ENCODE measurements around the gene RANBP3. TPM values are rescaled to one million over a fixed set of nuclear protein-coding genes. Genes with fewer than 3 reads are reported as not detected.
A peak's percentile ranks its signal among the peaks of the same experiment; 100 is the strongest.

Gene RANBP3
- total RNA-seq, 4 donors from 2014 or later: 57.8 to 148 (median 82.7) TPM

DNA sequence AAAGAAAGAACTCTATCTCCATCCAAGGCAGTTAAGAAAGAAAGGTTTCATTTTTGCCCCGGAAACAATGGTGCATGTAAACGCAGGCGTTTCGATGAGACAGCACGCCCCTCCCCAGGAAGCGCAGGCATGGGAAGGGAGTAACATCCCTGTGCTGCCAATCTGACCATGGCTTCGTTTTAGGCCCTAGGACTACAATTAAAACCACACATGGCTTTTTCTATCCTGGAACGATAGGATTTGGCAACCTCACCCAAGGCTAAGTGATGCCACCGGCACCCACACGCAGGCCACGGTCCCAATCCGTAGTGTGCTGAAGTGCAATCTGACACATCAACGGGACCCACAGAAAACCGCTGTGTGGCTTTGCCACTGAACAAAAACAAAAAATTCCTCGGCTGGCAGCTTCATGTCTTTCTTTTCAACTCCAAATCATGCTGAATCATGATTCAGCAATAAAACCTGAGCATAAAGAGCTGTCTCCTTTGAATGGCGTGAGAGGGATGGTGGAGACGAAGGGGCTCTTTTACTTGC, 24.2 kb downstream of the RANBP3 start:
- WGBS, 2 donors: 59 to 60% methylated on average over 17 of the region's 17 CpGs
- intact Hi-C loops (cut with DNase I): no loop called here
- peaks cover 72 to 76% of the 10 kb centered on the region in 2 donors for H3K4me1 ChIP-seq

DNA sequence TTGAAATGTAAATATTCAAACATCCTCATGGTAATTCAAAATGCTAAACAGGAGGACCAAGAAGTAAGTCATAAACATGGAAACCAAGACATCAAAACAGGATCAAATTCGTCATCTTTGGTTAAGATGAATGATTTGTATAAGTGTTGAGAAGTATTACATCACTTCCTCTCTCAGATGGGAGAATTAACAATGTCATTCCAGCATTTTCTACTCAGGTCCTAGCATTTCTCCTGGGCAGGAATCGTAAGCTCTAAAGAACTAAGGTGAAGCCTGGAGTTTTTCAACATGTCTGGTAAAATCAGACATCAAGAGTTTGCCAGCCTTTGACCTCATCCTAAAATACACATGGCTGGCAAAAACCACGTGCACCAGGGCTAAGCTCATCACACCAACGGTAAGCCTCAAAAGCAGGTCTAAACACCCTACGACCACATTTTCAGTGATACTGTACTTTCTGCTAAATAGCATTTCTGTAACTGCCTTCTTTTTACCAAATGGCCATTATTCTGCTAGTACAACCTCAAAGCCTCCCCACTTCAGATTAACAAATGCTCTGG, 24.8 kb downstream of the RANBP3 start:
- intact Hi-C loops (cut with DNase I): no loop called here
- H3K27me3 ChIP-seq: no peaks in the 10 kb centered on the region
- no peak overlapping the region for H3K4me3 ChIP-seq (replicated peaks in 1 of 3)
- no peak for DNase-seq
- WGBS, 2 donors: 69 to 79% methylated on average over 5 of the region's 5 CpGs
- H3K36me3 ChIP-seq: no peaks in the 10 kb centered on the region
- peaks cover 78 to 82% of the 10 kb centered on the region in 2 donors for H3K4me1 ChIP-seq
- H3K27ac ChIP-seq: peak overlapping the region; percentile 67 to 93 (median 85)
- no peak for TF ChIP-seq POLR2A (IDR thresholded peaks at IDR 0.05)
- TF ChIP-seq, protein P1, sequence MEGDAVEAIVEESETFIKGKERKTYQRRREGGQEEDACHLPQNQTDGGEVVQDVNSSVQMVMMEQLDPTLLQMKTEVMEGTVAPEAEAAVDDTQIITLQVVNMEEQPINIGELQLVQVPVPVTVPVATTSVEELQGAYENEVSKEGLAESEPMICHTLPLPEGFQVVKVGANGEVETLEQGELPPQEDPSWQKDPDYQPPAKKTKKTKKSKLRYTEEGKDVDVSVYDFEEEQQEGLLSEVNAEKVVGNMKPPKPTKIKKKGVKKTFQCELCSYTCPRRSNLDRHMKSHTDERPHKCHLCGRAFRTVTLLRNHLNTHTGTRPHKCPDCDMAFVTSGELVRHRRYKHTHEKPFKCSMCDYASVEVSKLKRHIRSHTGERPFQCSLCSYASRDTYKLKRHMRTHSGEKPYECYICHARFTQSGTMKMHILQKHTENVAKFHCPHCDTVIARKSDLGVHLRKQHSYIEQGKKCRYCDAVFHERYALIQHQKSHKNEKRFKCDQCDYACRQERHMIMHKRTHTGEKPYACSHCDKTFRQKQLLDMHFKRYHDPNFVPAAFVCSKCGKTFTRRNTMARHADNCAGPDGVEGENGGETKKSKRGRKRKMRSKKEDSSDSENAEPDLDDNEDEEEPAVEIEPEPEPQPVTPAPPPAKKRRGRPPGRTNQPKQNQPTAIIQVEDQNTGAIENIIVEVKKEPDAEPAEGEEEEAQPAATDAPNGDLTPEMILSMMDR (IDR thresholded peaks at IDR 0.05): no peak
- no peaks in the 10 kb centered on the region for H3K9me3 ChIP-seq

More for the DNA sequence above, 24.2 kb downstream of the RANBP3 start:
- peak; percentile 41 to 60 for DNase-seq
- Histone ChIP-seq H3K9me3 (no peaks in the 10 kb centered on the region), H3K4me3 (replicated peaks in 1 of 3) (no peak overlapping the region), H3K27ac (peak overlapping the region; percentile 67 to 93 (median 85)), H3K36me3 (no peaks in the 10 kb centered on the region), H3K27me3 (no peaks in the 10 kb centered on the region)
- no peak for TF ChIP-seq POLR2A (IDR thresholded peaks at IDR 0.05)
- TF ChIP-seq, protein P1 (IDR thresholded peaks at IDR 0.05): no peak

DNA sequence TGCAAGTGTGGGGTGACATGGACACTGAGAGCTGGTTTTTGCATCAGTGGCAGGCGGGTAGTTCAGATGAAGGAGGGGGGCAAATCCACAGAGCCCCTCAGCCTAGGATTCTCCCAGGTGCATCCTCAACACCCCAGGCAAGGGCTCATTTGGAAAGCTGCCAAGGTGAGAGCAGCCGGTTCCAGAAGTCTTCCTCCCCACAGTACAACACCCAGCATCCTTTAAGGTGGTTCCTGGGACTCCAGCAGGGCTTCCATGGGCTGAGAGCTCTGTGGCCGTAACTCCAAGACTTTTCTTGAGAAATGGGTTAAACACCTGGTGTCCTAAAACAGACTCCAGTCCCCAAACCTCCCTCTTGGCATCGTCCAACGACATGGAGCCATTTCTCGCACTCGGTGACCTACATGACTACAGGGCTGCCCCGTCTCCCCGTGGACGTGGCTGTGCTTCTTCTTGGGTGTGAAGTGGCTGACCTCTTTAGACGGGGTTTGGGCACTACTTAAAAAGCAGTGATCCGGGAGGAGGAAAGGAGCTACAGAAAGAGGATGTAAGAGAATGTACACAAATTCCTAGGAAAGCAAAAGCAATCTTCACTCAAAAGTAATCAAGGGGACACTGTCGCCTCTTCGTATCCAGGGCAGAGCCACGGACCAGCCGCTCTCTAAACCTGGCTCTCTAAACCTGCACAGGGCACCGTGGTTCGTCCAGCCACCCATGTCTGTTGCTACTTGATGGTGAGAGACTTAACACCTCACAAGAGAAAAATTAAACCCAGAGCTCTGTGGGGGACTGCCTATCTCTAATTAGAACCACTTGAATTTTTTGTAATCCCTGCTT, 25.5 kb downstream of the RANBP3 start:
- 49 to 51% methylated on average over 16 to 17 of the region's 18 CpGs for WGBS, 2 donors
- no peaks in the 10 kb centered on the region for H3K9me3 ChIP-seq
- intact Hi-C loops (cut with DNase I): no loop called here
- no peaks in the 10 kb centered on the region for H3K36me3 ChIP-seq
- DNase-seq: no peak
- peak overlapping the region; percentile 67 to 93 (median 85) for H3K27ac ChIP-seq
- H3K27me3 ChIP-seq: no peaks in the 10 kb centered on the region
- TF ChIP-seq POLR2A (IDR thresholded peaks at IDR 0.05): no peak
- TF ChIP-seq, protein P1 (IDR thresholded peaks at IDR 0.05): no peak
- H3K4me3 ChIP-seq (replicated peaks in 1 of 3): no peak overlapping the region
- H3K4me1 ChIP-seq: peaks cover 85 to 87% of the 10 kb centered on the region in 2 donors

DNA sequence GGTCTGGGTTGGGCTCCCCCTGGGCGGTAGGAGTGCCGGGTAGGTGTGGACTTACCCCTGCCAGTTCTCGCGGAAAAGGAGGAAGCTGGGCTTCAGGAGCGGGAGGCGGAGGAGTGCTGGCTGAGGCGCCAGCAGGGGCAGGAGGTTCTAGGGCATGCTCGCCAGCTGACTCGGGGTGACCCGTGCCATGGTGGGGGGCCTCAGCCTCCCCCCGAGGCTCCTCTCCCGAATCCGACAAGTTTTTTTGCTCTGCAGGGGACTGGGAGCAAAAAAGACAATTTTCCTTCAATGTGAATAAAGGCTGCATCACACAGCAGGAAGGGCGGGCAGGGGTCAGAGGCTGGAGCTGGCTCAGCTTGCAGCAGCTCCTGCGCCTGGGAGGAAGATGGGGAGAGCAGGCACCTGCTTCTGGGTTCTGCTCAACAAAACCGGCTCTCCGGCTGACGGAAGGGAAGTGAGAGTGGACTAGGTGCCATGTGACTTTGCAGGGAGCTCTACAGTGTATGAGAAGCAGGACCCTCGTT, 26.5 kb downstream of the RANBP3 start:
- WGBS, 2 donors: 61% methylated on average over 19 of the region's 19 CpGs
- H3K4me3 ChIP-seq (replicated peaks in 1 of 3): no peak overlapping the region
- H3K27me3 ChIP-seq: no peaks in the 10 kb centered on the region
- no peaks in the 10 kb centered on the region for H3K9me3 ChIP-seq
- H3K27ac ChIP-seq: peak overlapping the region in 1 of 3 donors; percentile 37
- no peaks in the 10 kb centered on the region for H3K36me3 ChIP-seq
- peaks cover 83 to 92% of the 10 kb centered on the region in 2 donors for H3K4me1 ChIP-seq
- no peak for DNase-seq
- intact Hi-C loops (cut with DNase I): no loop called here
- TF ChIP-seq, protein P1 (IDR thresholded peaks at IDR 0.05): no peak
- TF ChIP-seq POLR2A (IDR thresholded peaks at IDR 0.05): no peak

Measured in thyroid gland (tissue), 4 donors.